Fibroblast of peridontal ligament (primary cell): ENCODE measurements around the gene CABP4.
"Not testable (repeated sequence)": the region's sequence is repeated elsewhere in the genome, so short reads cannot be mapped to it uniquely, and the experiment has no call there.

Experiments
- DNase-seq: peaks from one replicate; pipeline ENCODE4 v3.0.0-alpha.2; 2010; ENCODE audit errors: extremely low read depth

Gene CABP4

DNA sequence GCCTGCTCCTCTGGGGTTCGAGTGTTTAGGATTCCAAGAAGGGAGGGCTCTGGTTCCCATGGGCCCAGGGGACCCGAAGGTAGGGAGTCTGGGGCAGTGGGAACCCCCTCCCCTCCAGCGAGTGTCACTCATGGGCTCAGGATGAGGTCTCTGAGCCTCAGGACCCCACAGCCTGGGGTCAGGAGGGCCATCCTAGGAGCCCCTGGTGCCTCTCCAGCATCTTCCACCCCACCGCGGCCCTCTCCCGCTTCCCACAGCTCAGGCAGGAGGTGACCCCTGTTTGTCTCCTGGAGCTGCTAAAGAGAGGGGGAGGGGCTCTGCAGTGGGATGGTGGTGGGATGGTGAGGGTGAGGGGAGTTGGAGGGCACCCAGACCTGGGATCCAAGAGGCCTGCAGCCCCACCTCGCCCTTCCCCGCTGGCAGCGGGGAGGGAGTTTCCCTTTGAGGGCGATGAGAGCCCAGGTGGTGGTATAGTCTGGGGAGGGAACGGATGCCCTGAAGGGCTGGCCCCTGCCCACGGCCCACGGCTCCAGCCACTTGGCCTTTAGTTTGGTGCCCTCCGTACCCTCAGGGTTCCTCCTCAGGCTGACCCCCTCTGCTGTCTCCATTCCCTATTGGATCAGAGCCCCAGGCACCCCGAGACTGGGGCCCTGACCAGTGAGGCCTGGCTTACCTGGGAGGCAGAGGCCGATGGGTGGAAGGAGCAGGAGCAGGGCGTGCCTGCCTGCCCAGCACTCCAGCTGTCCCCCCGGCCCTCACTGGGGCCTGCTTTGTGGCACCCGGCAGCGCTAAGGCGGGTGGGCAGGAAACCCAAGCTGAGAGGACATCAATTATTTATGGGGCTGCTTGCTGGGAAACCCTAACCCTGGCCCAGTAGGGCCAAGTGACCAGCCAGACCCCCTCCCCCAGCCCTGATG lies 1.1 kb upstream of the CABP4 start:
- DNase-seq: no peak

DNA sequence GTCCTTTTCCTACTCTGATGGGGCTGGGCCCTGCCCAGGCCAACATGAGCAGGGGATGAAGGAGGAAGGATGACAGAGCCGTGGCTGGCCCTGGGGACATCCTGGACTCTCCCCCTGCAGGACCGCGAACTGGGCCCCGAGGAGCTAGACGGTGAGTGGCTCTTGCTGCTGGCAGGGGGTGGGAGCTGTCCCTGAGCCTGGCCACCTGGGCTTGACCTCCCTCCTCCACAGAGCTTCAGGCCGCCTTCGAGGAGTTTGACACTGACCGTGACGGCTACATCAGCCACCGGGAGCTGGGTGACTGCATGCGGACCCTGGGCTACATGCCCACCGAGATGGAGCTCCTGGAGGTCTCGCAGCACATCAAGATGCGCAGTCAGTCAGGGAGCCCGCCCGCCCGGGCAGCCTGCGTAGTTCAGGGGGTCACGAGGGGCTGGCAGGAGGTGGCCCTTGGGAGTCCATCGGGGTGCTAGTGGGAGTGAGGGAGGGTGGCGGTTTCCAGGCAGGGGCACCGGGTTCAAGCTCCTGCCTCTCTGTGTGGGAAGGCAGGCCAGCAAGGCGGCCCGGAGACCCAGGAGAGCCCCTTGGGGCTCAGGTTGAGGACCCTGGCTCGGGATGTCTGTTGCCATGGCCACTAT lies 1.0 kb downstream of the CABP4 start:
- DNase-seq: no peak

DNA sequence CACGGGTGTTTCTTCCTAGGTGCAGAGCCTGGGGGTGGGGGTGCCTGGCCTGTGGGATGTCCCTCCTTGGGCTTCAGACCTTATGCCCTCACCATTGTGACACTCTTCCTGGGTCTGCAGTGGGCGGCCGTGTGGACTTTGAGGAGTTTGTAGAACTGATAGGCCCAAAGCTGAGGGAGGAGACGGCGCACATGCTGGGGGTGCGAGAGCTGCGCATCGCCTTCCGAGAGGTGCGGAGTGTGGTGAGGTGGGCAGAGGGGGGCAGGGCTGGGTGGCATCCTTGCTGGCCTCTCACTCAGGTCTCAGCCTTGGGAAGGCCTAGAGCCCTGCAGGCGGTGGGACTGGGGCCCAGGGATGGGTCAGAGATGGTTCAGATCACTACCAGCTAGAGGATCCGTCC lies 2.3 kb downstream of the CABP4 start:
- no peak for DNase-seq

DNA sequence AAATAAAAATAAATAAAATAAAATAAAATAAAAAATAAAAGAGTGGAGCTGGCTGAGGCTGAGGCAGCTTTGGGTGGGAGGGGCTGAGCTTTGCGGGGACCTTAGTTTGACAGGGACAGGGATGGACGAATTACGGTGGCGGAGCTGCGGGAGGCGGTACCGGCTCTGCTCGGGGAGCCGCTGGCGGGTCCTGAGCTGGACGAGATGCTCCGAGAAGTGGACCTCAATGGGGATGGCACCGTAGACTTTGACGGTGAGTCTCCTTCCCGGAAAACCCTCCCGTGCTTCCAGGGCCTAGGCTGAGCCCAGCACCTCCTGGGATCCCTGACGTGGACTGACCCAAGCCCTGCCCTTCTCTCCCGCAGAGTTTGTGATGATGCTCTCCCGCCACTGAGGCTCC lies 3.1 kb downstream of the CABP4 start:
- DNase-seq: no peak

DNA sequence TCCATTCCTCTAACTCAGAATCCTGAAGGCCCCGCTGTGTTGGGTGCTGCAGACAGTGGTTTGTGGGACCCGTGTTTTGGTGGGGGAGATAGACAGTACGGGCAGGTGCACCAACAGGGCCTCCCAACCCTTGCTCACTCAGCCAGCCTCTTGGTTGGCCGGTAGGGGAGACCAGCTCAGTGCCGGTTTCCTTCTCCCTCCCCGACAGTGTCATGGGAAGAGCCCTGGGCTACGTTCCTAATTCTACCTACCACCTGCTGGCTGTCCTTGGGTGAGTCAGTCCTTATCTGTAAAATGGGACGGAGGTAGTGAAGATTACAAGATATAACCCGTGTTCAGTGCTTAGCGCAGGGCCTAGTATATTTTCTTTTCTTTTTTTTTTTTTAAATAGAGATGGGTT lies 8.0 kb downstream of the CABP4 start:
- no peak for DNase-seq

DNA sequence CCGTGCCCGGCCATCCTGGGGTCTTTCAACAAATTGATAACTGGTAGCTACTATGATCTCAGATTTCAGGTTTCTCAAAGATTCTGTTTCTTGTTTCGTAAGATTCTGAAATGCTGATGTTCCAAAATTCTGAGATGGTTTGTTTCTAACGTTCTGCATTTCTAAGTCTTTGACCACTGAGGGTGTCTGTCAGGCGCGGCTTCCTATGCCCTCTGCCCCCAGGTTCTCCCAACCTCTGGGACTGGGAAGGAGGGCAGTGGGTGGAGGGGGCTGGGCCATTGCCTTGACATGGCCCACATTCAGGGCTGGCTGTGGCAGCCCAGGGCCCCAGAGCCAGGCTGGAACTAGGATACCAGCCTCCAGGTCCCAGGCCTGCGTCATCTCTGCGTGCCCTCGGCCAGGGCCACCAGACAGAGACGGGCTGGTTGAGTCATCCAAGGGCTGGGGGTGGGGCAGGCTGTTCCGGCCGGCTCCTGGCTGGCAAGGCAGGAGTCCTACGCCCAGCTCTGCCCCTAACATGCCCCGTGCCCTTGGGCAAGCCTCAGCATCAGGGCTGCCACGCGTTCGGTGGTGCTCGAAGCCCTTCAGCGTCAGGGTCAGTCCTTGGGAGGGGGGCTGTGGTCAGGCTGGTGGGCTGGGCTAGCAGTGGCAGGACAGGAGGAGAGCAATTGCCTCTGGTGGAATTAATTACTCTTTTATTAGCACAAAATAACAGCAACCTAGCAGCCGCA lies 8.7 kb downstream of the CABP4 start:
- no peak for DNase-seq

DNA sequence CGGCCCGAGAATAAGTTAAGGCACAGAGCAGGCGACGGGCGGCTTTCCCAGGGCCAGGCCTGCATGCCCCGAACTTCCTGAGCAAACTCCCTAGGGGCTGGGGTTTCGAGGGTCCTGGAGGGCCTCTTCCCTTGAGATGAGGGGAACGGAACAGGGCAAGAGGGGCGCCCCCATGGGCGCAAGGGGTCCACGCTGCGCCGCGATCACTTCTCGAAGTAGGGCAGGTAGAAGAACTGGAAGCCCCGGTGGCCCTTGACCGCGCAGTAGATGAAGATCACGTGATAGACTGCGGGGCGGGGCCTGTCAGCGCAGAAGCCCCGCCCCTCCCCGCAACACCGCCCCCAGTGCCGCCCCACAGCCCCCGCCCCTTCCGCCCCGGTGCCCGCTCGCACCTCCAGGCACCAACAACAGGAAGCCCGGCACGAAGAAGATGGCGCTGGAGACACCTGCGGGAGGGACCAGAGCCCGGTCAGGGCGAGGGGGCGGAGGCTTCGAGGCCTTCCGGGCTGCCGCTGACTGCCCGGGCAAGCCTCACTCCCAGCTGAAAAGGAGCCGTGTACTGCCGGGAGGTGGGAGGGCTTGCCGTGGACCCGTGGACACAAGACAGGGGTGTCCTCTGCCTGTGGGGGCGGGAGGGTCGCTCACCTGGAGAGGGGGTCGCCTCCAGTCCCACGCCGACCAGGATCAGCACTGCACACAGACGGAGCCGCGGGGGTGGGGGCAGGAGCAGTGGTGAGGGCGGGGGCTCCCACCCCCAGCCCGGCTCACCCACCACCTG lies 9.4 kb downstream of the CABP4 start:
- peak; percentile 23 for DNase-seq

DNA sequence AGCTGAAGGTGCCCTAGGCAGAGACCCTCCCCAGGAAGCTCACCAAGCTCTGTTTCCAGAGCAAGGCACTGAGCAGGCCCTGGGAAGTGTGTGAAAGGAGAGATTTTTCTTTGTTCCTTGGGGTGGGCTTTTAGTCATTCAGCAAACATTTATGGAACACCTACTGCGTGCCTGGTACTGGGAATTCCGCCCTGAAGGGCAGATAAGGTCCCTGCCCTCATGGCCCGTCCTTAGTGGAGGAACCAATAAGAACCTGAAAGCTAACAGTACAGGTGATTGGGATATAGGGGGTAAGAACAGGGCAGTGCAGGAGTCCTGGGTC lies 10.0 kb downstream of the CABP4 start:
- no peak for DNase-seq

DNA sequence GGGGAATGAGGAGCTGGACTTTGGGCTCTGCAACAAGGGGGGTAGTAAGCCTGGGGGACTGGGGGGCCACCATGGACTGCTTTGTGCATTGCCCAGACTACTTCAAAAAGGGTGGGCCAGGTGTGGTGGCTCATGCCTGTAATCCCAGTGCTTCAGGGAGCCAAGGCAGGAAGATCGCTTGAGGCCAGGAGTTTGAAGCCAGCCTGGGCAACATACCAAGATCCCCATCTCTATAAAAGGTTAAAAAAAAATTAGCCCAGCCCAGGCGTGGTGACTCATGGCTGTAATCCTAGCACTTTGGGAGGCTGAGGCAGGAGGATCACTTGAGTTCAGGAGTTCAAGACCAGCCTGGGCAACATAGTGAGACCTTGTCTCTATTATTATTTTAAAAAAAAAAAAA lies 10.4 kb downstream of the CABP4 start:
- DNase-seq: peak; percentile 11

DNA sequence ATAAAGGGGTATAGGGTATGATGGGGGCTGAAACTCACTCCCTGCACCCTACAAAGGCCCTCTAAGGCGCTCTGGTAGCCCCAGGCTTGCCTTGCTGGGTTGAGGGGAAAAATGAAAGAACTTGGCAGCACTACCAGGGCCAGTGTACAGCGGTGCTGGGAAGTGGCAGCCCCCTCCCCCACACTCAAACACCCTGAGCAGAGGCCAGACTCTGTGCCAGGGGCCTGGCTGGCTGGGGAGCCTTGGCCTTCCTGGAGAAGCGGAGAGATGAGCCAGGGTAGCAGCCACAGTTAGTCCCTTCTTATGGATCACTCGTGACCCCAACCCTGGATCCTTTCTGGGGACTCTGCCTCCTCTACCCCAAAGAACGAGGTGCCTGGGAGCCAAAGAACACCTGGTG lies 11.2 kb downstream of the CABP4 start:
- DNase-seq: no peak

DNA sequence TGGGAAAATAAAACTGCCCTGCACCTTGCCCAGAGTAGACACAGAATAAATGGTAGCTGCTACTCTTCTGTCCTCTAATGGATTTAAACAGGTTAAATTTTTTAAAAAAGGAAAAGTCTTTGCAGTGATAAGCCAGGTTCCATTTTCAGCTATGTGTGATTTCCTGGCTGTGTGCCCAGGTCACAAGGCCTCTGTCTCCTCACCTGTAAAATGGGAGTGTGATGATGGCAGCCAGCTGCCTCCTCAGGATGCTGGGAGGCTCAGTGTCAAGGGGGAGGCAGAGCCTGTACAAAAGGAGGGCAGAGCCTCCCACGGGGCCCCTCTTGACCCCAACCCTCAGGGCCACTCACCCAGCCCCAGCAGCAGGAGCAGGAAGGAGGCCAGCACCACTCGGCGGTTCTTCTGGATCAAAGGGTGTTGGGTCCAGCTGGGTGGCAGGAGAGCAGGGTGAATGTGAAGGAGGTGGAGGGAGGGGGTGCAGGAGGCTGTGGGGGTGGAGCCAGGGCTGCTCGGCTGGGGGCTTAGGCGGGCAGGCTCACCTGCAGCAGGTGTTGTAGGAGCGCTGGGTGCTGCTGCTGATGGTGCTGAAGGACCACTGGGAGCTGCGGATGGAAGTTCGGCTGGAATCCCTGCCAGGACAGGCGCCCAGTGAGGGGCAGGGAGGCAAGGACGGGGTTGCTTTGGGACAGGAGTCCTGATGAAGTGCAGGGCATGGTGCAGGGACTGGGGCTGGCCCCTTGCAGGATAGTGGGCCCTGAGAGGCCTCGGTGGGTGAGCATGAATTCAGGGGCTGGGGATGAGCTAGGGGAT lies 12.0 kb downstream of the CABP4 start:
- DNase-seq: no peak

DNA sequence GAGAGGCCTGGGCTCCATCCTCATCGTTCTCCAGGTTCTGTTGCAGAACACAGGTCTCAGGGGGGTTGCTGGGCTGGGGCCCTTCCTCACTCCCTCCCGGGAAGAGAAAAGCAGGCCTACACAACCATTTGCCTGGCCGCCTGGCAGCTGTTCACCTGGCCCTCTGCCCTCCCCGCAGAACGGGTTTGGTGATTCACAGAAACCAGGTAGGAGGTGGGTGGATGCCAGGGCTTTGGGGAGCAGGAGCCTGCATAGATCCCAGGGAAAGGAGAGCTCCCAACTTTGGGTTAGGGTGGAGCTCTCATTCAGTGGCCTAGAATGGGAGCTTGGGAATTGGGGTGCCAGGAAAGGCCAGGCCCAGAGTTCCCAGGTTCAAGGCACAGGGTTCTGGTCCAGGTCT lies 12.9 kb downstream of the CABP4 start:
- no peak for DNase-seq

DNA sequence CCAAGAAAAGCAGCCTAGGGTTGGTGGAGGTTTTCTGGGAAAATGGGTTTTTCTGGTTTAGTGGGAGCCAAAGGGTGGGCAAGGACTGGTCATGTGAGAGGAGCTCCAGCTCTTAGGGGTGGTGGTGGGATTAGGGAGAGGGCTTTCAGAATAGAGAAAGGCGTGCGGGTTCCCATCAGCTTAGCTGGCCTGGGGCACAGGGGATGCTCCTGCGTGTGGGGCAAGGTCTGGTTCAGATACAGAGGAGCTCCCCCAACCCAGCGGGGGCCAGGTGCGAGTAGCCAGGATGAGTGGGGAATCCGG lies 13.3 kb downstream of the CABP4 start:
- DNase-seq: peak; percentile 5

DNA sequence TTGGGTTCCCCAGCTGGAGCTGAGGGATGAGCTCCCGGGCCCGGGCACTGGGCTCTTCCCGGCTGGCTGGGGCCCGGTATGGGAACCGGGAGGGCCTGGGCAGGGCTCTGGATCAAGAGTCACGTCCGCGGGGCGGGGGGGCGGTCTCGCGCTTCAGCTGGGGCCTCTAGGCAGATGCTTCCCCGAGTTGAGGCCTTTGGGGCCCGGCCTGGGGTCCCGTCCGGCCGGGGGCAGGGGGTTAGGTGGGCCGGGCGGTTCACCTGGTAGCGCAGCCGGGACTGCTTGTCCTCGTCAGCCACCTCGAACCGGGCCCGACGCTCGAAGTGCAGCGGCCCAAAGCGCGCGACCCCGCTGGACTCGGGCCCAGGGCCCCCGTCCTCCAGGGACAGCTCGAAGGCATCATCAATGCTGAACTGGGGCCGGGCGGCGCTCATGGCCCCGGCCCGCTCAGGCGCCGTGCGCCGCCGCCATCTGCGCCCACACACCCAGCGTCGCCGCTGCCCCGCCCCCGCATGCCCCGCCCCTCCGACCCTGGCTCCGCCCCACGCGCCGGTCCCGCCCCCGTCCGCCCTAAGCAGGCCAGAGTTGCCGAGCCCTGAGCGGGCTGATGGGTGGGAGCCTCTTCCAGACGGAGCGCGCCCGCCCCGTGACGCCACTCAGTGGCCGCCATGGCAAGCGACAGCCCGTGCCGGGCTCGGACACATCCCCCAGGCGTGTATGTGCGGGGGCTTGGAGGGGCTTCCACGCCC lies 13.8 kb downstream of the CABP4 start, which contains the start of gene TMEM134:
Gene TMEM134, minus strand, starts transcription at position 493 of the 749 bp plus-strand sequence. Its CDS starts 59 bp downstream, at position 434.
- DNase-seq: peak; percentile 84

DNA sequence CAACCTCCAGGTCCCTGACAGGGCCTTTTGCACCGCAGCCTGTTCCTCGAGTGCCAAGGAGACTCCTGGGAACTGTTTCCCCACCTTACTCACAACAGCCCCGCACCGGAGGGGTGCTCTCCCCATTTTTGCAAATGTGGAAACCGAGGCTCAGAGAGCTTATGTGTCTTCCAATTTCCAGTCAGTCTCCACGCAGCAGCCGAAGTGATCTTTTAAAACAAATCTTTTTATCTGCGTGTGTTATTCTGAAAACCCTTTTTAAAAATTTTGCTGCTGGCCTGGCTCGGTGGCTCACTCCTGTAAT lies 14.3 kb downstream of the CABP4 start:
- no peak for DNase-seq

DNA sequence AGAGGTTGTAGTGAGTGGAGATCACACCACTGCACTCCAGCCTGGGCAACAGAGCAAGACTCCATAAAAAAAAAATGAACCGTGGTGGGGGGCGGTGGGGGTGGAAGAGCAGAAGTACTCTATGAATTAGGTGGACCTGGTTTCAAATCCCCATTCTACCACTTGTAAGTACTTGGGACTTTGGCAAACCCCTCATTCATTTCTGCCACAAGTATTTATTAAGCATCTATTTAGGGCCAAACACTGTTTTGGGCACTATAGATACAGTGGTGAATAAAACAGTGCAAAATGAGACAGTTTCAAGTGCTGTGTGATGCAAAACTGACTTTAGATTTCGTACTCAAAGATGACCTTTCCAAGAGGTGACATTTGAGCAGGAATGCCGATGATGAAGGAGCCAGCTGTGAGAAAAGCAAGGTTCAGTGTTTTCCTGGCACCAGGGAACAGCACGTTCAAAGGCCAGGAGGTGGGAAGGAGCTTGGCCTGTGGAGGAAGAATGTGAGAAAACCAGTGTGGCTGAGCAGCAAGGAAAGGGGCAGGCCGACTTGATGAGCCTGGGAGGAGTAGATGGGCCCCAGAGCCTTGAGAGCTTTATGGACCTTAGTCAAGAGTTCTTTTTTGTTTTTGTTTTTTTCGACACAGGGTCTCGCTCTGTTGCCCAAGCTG lies 15.3 kb downstream of the CABP4 start:
- no peak for DNase-seq

DNA sequence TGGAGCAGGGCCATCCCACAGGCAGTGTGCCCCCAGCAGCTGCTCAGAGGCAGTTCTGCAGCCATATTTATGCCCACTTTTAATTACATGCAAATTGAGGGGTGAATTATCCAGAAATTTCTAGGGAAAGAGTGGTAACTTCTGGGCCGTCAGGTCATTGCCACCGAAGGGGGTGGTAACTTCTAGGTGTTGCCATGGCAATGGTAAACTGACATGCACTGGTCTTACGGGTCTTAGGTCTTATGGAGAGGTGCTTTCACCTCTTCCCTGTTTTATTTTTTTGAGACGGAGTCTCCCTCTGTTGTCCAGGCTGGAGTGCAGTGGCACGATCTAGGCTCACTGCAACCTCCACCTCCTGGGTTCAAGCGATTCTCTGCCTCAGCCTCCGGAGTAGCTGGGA lies 17.7 kb downstream of the CABP4 start:
- DNase-seq: no peak

DNA sequence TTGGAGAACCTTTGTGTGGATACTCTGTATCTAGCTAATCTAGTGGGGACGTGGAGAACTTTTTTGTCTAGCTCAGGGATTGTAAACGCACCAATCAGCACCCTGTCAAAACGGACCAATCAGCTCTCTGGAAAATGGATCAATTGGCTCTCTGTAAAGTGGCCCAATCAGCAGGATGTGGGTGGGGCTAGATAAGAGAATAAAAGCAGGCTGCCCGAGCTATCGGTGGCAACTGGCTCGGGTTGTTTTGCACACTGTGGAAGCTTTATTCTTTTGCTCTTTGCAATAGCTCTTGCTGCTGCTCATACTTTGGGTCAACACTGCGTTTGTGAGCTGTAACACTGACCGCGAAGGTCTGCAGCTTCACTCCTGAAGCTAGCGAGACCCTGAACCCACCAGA lies 21.5 kb downstream of the CABP4 start:
- not testable (repeated sequence) for DNase-seq

DNA sequence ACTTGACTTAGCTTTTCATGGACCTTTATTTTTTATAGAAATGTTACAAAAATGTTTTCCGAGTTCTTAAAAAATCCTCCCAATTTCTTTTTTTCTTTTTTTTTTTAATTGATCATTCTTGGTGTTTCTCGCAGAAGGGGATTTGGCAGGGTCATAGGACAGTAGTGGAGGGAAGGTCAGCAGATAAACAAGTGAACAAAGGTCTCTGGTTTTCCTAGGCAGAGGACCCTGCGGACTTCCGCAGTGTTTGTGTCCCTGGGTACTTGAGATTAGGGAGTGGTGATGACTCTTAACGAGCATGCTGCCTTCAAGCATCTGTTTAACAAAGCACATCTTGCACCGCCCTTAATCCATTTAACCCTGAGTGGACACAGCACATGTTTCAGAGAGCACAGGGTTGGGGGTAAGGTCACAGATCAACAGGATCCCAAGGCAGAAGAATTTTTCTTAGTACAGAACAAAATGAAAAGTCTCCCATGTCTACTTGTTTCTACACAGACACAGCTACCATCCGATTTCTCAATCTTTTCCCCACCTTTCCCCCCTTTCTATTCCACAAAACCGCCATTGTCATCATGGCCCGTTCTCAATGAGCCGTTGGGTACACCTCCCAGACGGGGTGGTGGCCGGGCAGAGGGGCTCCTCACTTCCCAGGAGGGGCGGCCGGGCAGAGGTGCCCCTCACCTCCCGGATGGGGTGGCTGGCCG lies 22.3 kb downstream of the CABP4 start:
- not testable (repeated sequence) for DNase-seq
